H1 (cell line): ENCODE results near the gene SLC35E3. TPM values are rescaled to one million over a fixed set of nuclear protein-coding genes. Genes with fewer than 3 reads are reported as not detected.

ENCODE experiments used
- CHD1 ChIP-seq: IDR thresholded peaks from 2 replicates; pipeline ENCODE4 v1.6.1; 2012; ENCODE audit warnings: low read depth, low read length, improper control_type of control experiment
- CREB1 ChIP-seq: IDR thresholded peaks from 2 replicates; pipeline ENCODE4 v1.6.1; 2012; ENCODE audit warnings: inconsistent platforms
- CTCF ChIP-seq, 3 experiments: IDR thresholded peaks; 1 replicate in 2 of 3; 2 replicates in 1 of 3; pipeline versions ENCODE4 v1.5.1 to v1.6.1; 2011; ENCODE audit warnings: low read length in 3 of 3, mild to moderate bottlenecking in 3 of 3, inconsistent platforms in 2 of 3, low read depth in 1 of 3, moderate library complexity in 1 of 3; ENCODE audit not compliant: insufficient read depth in 1 of 3; ENCODE audit errors: control extremely low read depth in 1 of 3
- GTF2F1 ChIP-seq: IDR thresholded peaks from 2 replicates; pipeline ENCODE4 v1.6.1; 2012; ENCODE audit warnings: low read depth, low read length, improper control_type of control experiment, borderline replicate concordance
- POLR2A ChIP-seq, 2 experiments: IDR thresholded peaks; 1 replicate in 1 of 2; 2 replicates in 1 of 2; pipeline ENCODE4 v1.6.1; 2011; ENCODE audit warnings: low read depth in 2 of 2, low read length in 2 of 2, mild to moderate bottlenecking in 2 of 2; ENCODE audit errors: control extremely low read depth in 1 of 2
- SIX5 ChIP-seq: IDR thresholded peaks from 2 replicates; pipeline ENCODE4 v1.6.1; 2011; ENCODE audit warnings: mild to moderate bottlenecking, low read depth, low read length
- TAF1 ChIP-seq: IDR thresholded peaks from 2 replicates; pipeline ENCODE4 v1.6.1; 2011; ENCODE audit warnings: mild to moderate bottlenecking, low read depth, low read length
- polyA plus RNA-seq, 7 experiments: library from polyadenylated mRNA; depleted of rRNA in 3 of 7; stranded (reverse) in 5 of 7; unstranded in 2 of 7; fragments of >200 nt in 5 of 7; fragments of 200-250 nt in 2 of 7; gene quantifications; 1 replicate in 5 of 7; 2 replicates in 1 of 7; 4 replicates in 1 of 7; pipeline versions ENCODE4 v1.2.1 to v1.2.3, GENCODE V29; 2011 to 2013; ENCODE audit warnings: missing spikeins in 2 of 7, mixed read lengths in 2 of 7
- total RNA-seq: library from RNA; stranded (reverse); fragmentation: NEBNext Ultra II Directional; extraction: Animal tissue kit (Norgen Biotek cat#: 25700); gene quantifications from 2 replicates; pipeline ENCODE4 v1.2.1, GENCODE V29; 2021
- TF ChIP-seq, protein P1 (sequence below): IDR thresholded peaks from 2 replicates; pipeline ENCODE4 v1.6.1; 2011; ENCODE audit warnings: low read length, improper control_type of control experiment

The SLC35E3 gene
- total and polyA plus RNA-seq, 2 of the 8 experiments (the other 6 are each of a cell fraction or from before 2014, with no cell fraction given), result 10.0 to 10.9 TPM

DNA sequence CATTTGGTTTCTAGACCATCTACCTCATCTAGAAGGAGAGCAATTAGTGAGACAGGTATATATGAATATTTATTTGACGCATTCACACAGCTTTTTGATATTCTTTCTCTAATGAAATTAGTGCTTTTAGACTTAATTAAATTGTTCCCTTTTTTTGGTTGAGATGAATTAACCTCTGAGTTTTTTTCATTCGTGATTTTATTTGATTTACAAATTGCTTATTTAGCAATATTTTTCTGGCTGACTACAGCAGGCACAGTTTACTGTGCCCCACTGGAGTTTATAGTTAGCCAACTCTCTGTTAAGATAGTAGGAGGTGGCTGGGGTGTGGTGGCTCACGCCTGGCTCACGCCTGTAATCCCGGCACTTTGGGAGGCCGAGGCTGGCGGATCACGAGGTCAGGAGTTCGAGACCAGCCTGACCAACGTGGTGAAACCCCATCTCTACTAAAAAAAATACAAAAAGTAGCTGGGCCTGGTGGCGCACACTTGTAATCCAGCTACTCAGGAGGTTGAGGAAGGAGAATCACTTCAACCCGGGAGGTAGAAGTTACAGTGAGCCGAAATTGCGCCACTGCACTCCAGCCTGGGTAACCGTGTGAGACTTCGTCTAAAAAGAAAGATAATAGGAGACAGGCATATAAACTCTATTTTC lies 78.7 kb downstream of the SLC35E3 start (continued):
- no peak for TF ChIP-seq CTCF (IDR thresholded peaks at IDR 0.05; ENCODE audit: control extremely low read depth in 1 of 3, insufficient read depth in 1 of 3, low read depth in 1 of 3, low read length in 3 of 3)
- TF ChIP-seq POLR2A (IDR thresholded peaks at IDR 0.05; ENCODE audit: control extremely low read depth in 1 of 2, low read depth in 2 of 2, low read length in 2 of 2), result no peak
- no peak for TF ChIP-seq CHD1
- no peak for TF ChIP-seq TAF1
- TF ChIP-seq, protein P1, sequence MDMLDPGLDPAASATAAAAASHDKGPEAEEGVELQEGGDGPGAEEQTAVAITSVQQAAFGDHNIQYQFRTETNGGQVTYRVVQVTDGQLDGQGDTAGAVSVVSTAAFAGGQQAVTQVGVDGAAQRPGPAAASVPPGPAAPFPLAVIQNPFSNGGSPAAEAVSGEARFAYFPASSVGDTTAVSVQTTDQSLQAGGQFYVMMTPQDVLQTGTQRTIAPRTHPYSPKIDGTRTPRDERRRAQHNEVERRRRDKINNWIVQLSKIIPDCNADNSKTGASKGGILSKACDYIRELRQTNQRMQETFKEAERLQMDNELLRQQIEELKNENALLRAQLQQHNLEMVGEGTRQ, result no peak
- TF ChIP-seq SIX5, result no peak
- no peak for TF ChIP-seq CREB1
- no peak for TF ChIP-seq GTF2F1
